ENCODE results near the gene PROCR.
"Not testable (repeated sequence)": the region's sequence is repeated elsewhere in the genome, so short reads cannot be mapped to it uniquely, and the experiment has no call there.

The PROCR gene

GRCh38 chr20:35165221-35166185 is 6.4 kb upstream of the PROCR start:
- DNase-seq (ENCODE audit: low read depth), result no peak

- no peak for DNase-seq (ENCODE audit: low read depth)
Measured at GRCh38 chr20:35166242-35166830, 5.5 kb upstream of the PROCR start.

GRCh38 chr20:35167787-35168186 is 4.1 kb upstream of the PROCR start:
- DNase-seq (ENCODE audit: low read depth), result no peak

DNA sequence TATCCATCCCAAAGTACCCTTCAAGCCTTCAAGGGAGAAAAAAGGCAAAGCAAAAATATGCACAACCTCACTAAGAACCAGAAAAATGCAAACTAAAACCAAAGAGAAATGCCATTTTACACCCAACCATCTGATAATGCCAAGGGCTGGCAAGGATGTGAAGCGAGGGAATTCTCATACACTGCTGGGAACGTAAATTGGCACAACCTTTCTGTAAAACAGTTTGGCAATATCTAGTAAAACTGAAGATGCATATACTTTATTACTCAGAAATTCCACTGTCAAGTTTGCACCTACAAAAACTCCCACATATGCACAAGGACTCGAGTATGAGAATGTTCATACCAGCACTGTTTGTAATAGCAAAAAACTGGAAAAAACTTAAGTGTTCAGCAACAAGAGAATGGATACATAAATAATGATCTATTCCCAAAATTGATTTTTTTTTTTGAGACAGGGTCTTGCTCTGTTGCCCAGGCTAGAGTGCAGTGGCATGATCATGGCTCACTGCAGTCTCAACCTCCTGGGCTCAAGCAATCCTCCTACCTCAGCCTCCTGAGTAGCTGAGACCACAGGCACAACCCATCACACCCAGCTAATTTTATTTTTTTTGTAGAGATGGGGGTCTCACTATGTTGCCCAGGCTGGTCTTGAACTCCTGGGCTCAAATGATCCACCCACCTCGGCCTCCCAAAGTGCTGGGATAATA is 3.0 kb upstream of the PROCR start:
- DNase-seq (ENCODE audit: low read depth), result not testable (repeated sequence)

DNA sequence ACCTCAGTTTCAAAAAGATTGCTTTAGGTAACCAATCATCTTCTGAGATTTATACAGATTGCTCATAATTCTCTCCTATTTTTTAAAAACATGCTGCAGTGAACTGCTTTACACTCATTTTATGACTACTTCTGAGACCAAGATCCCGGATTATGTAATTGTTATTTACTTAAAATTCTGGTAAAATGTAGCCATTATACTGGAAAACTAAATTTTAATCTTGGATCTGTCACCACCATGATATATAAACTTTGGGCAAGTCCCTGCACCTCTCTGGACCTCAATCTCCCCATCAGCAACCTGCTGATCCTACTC is 477 bp upstream of the PROCR start:
- no peak for DNase-seq (ENCODE audit: low read depth)

- DNase-seq (ENCODE audit: low read depth), result no peak
Measured at GRCh38 chr20:35172434-35172806, 548 bp downstream of the PROCR start.

GRCh38 chr20:35173576-35174192 is 1.8 kb downstream of the PROCR start:
- no peak for DNase-seq (ENCODE audit: low read depth)

DNA sequence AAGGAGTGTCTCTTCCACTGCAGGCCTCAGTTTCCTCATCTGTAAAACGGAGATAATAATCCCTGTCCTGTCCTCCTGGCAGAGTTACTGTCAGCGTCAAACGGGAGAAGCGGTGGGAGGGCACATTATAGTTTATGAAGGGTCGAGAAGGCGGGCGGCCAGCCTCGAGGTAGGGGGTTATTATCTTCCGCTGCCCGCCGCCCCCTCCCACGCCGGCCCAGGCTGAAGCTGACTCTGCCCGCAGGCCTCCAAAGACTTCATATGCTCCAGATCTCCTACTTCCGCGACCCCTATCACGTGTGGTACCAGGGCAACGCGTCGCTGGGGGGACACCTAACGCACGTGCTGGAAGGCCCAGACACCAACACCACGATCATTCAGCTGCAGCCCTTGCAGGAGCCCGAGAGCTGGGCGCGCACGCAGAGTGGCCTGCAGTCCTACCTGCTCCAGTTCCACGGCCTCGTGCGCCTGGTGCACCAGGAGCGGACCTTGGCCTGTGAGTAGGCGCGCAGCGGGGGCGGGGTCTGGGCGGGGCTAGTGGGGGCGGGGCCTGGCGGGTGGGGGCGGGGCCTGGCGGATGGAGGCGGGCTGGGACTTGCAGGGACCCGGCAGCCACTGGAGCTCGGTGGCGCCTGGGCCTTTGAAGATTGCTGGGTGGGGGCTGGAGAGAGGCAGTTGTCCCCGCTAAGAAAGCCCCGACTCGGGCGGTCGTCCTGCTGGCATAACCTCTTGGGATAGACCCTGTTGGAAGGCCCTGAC is 2.8 kb downstream of the PROCR start:
- no peak for DNase-seq (ENCODE audit: low read depth)

- DNase-seq (ENCODE audit: low read depth), result no peak
Measured at GRCh38 chr20:35176132-35176531, 4.3 kb downstream of the PROCR start.

- DNase-seq (ENCODE audit: low read depth), result no peak
Measured at GRCh38 chr20:35179292-35180212, 7.7 kb downstream of the PROCR start.

DNA sequence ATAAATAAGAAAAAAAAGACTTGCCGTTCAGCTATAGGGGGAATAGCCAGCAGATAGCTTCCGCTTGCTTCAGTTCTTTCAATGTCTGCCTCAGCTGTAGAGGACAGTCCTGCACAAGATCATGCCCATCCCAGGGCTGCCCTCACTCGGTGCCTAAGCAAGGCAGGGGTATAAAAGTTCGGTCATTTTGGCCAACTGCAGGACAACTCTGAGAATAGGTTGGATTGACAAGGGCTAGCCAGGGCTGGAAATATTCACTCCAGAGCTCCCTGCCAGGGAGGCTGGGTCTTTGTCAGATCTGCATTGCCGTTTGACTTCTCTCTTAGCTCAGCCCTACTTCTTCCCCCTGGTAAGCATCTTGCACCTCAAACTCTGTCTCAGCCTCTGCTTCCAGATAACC is 8.4 kb downstream of the PROCR start:
- no peak for DNase-seq (ENCODE audit: low read depth)

DNA sequence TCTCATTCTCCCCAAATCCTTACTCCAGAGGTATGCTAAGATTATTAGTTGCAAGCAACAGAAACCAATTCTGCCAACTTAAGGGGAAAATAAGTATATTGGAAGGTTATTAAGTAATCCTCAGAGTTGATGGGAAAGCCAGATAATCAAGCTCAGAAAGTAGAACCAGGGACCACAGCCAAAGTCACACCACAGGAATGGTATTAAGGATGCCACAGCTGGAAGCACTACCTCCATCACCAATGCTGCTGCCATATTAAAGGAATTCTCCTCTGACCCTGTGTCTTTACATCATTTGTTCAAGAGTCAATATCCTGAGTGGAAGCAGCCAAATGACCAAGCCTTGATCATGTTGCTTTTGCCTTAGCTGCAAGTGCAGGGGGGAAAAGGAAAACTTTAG is 9.9 kb downstream of the PROCR start:
- DNase-seq (ENCODE audit: low read depth), result no peak

- not testable (repeated sequence) for DNase-seq (ENCODE audit: low read depth)
Measured at GRCh38 chr20:35186691-35187289, 14.9 kb downstream of the PROCR start.

DNA sequence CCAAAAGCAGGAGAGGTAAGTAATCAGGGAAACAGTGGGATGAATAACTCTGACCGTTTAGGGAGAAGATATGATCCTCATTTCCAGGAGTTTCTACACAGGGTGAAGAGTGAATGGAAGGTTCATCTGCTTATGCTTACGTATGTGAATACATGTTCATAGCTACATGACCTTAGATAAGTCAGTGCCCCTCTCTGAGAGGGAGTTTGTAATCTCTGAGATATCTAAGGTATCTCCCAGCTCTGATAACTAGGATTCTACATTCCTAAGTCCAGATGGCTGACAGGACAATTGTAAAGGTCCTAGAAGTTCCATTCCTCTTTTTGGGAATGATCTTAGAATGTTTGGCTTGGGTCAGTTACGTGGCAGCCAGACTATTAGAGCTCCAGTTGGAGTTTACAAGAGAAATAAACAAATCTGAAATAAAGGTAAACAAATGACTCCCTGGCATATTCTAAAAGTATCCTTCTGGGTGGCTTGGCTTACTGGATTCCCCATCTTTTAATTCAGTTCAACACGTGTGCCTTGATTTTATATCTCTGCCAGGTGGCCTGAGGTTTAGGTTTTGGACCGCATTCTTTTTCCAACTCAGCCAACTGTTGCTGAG is 15.8 kb downstream of the PROCR start:
- no peak for DNase-seq (ENCODE audit: low read depth)

DNA sequence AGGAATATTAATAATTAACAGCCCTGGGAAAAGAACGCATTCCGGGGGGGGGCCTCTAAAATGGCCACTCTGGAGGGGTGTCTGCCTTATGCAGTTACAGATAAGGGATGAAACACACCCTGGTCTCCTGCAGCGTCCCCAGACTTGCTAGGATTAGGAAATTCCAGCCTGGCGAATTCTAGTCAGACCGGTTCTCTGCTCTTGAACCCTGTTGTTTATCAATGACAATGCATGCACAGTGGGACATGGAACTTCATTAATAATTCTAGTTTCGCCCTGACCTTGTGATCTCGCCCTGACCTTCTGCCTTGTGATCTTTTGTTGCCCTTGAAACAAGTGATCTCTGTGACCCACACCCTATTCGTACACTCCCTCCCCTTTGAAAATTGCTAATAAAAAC is 17.4 kb downstream of the PROCR start:
- DNase-seq (ENCODE audit: low read depth), result not testable (repeated sequence)

DNA sequence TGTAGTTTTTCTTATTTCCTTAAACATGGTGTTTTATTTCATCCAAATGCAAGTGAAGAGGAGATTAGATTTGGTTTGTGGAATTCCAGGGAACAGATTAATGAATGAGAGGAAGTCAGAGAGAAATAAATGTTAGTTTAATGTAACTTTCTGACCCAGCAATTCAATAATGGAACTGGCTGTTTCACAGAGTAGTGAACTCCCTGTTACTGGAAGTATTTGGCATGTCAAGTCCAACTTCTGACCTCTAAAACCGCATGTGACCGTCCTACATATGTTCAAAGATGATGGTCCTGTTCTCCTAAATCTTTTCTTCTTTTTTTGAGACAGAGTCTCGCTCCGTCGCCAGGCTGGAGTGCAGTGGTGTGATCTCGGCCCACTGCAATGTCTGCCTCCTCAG is 18.7 kb downstream of the PROCR start:
- DNase-seq (ENCODE audit: low read depth), result no peak

DNA sequence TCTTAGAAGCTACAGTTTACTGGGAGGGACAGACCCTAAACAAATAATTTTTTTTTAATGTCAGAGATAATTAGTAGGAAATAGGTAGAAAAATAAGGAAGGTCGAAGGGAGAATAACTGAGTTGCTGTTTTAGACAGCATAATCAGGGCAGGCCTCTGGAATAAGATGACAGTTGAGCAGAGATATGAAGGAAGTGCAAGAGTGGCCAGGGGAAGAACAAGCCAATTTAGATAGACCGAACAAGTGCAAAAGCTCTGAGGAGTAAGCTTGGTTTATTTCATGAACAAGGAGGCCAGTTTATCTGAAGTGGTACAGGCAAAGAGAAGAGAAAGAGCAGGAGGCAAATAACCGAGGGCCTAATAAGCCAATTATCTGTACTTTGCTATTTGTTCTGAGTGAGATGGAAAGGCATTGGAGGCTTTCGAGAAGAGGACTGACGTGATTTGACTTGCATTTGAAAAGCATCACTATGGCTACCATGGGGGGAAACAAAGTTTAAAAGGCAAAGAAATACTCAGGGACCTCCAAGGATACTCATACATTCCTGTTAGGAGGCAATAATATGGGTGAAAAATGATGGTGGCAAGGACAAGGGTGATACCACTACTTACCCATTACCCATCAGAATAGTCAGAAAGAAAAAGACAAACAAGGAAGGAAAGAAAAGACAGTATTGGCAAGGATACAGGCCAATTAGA is 19.7 kb downstream of the PROCR start:
- no peak for DNase-seq (ENCODE audit: low read depth)

DNA sequence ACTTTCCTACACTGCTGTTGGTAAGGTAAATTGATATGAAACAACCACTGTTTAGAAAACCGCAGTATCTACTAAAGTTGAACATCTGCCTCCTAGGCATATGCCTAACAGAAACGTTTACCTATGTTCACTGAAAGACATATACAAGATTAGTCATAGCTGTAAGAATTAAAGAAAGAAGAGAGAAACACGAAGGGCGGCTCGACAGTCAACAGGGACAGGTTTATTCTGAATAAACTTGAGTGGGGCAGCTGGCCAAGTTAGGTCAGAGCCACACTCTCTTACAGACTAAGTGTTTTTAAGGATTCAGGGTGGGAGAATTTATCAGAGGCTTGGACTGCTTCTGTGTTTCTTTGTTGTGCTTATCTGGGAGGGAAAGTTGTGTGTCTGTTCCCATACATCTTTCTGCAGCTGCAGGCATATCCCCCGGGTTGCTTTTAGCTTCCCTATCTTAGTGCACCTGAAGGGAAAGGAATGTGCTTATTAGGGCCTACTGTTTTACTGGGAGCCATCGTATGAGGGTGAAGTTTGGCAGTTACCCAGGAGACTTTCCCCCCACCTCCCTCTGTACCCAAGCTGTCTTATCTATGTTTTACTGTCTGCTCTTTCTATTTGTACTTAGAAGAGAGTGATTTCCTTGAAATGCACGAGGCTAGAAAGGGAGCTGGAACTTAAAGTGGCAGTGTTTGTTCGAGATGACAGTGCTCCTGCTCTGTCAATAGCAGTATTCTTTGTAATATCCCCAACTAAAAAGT is 20.4 kb downstream of the PROCR start:
- DNase-seq (ENCODE audit: low read depth), result no peak

All from activated T-helper 1 cell treated with Interleukin-2 at 50 U/mL for 16 hours (primary cell).